ENCODE measurements around the gene ZMIZ1.

Gene ZMIZ1

GRCh38 chr10:79255007-79255507 lies 186.3 kb downstream of the ZMIZ1 start:
- H3K4me3 ChIP-seq (ENCODE audit: low read depth, low read length), result no peak overlapping the region

- no peak overlapping the region for H3K4me3 ChIP-seq (ENCODE audit: low read depth, low read length)
Measured at GRCh38 chr10:79256264-79256806, 187.6 kb downstream of the ZMIZ1 start.

- no peak overlapping the region for H3K4me3 ChIP-seq (ENCODE audit: low read depth, low read length)
Measured at GRCh38 chr10:79258894-79259293, 190.1 kb downstream of the ZMIZ1 start.

GRCh38 chr10:79259834-79260233 lies 191.1 kb downstream of the ZMIZ1 start:
- no peak overlapping the region for H3K4me3 ChIP-seq (ENCODE audit: low read depth, low read length)

- no peak overlapping the region for H3K4me3 ChIP-seq (ENCODE audit: low read depth, low read length)
Measured at GRCh38 chr10:79260811-79261740, 192.3 kb downstream of the ZMIZ1 start.

- no peak overlapping the region for H3K4me3 ChIP-seq (ENCODE audit: low read depth, low read length)
Measured at GRCh38 chr10:79262131-79262530, 193.4 kb downstream of the ZMIZ1 start.

GRCh38 chr10:79262959-79263746 lies 194.4 kb downstream of the ZMIZ1 start:
- no peak overlapping the region for H3K4me3 ChIP-seq (ENCODE audit: low read depth, low read length)

- H3K4me3 ChIP-seq (ENCODE audit: low read depth, low read length), result no peak overlapping the region
Measured at GRCh38 chr10:79263939-79264338, 195.2 kb downstream of the ZMIZ1 start.

- H3K4me3 ChIP-seq (ENCODE audit: low read depth, low read length), result no peak overlapping the region
Measured at GRCh38 chr10:79264942-79265341, 196.2 kb downstream of the ZMIZ1 start.

- H3K4me3 ChIP-seq (ENCODE audit: low read depth, low read length), result no peak overlapping the region
Measured at GRCh38 chr10:79266084-79266483, 197.3 kb downstream of the ZMIZ1 start.

- H3K4me3 ChIP-seq (ENCODE audit: low read depth, low read length), result no peak overlapping the region
Measured at GRCh38 chr10:79266543-79267312, 198.0 kb downstream of the ZMIZ1 start.

GRCh38 chr10:79267499-79267898 lies 198.7 kb downstream of the ZMIZ1 start:
- H3K4me3 ChIP-seq (ENCODE audit: low read depth, low read length), result no peak overlapping the region

GRCh38 chr10:79268161-79268601 lies 199.4 kb downstream of the ZMIZ1 start:
- H3K4me3 ChIP-seq (ENCODE audit: low read depth, low read length), result no peak overlapping the region

- no peak overlapping the region for H3K4me3 ChIP-seq (ENCODE audit: low read depth, low read length)
Measured at GRCh38 chr10:79268742-79269141, 200.0 kb downstream of the ZMIZ1 start.

GRCh38 chr10:79269443-79269842 lies 200.7 kb downstream of the ZMIZ1 start:
- no peak overlapping the region for H3K4me3 ChIP-seq (ENCODE audit: low read depth, low read length)

- H3K4me3 ChIP-seq (ENCODE audit: low read depth, low read length), result no peak overlapping the region
Measured at GRCh38 chr10:79269969-79270368, 201.2 kb downstream of the ZMIZ1 start.

GRCh38 chr10:79270466-79271246 lies 201.9 kb downstream of the ZMIZ1 start:
- H3K4me3 ChIP-seq (ENCODE audit: low read depth, low read length), result no peak overlapping the region

GRCh38 chr10:79272353-79272752 lies 203.6 kb downstream of the ZMIZ1 start:
- no peak overlapping the region for H3K4me3 ChIP-seq (ENCODE audit: low read depth, low read length)

GRCh38 chr10:79273604-79274003 lies 204.8 kb downstream of the ZMIZ1 start:
- no peak overlapping the region for H3K4me3 ChIP-seq (ENCODE audit: low read depth, low read length)
